Uterus (tissue), 2 donors: ENCODE data around the gene MTSS2.

Experiments used
- CTCF ChIP-seq, 4 experiments: fragments of 200-600 bp in 2 of 4; fragments of 450-650 bp in 2 of 4; sonication (generic) in 2 of 4; IDR thresholded peaks; one replicate each; pipeline ENCODE4 v1.5.1; 2016 to 2019; ENCODE audit warnings: antibody characterized with exemption in 4 of 4, mild to moderate bottlenecking in 2 of 4, moderate library complexity in 1 of 4
- POLR2A ChIP-seq, 2 donors: fragments of 450-650 bp; IDR thresholded peaks; one replicate each; pipeline ENCODE4 v1.6.1; 2016; ENCODE audit warnings: antibody characterized with exemption in 2 of 2, mild to moderate bottlenecking in 1 of 2, moderate library complexity in 1 of 2

- TF ChIP-seq POLR2A (IDR thresholded peaks at IDR 0.05) = no peak
- TF ChIP-seq CTCF (IDR thresholded peaks at IDR 0.05) = no peak
Observed at GRCh38 chr16:70701036-70701435, 15.2 kb upstream of the MTSS2 start.
